GM21528 (cell line): ENCODE results near the gene TYRO3.
"Not testable (repeated sequence)": the region's sequence is repeated elsewhere in the genome, so short reads cannot be mapped to it uniquely, and the experiment has no call there.

ENCODE experiments used
- ATAC-seq: cut with Tn5 transposase; IDR thresholded peaks from one replicate; pipeline ENCODE4 v1.9.1; 2021; ENCODE audit warnings: mild to moderate bottlenecking, moderate library complexity; ENCODE audit not compliant: unreplicated experiment, low FRiP score

TYRO3 gene

GRCh38 chr15:41553731-41554130, 5.3 kb upstream of the TYRO3 start:
- ATAC-seq, result no peak

- ATAC-seq, result no peak
These were observed 4.7 kb upstream of the TYRO3 start for GRCh38 chr15:41554343-41554742.

GRCh38 chr15:41554915-41555314, 4.1 kb upstream of the TYRO3 start:
- ATAC-seq, result no peak

- ATAC-seq, result no peak
These were observed 2.3 kb upstream of the TYRO3 start for GRCh38 chr15:41556677-41557076.

DNA sequence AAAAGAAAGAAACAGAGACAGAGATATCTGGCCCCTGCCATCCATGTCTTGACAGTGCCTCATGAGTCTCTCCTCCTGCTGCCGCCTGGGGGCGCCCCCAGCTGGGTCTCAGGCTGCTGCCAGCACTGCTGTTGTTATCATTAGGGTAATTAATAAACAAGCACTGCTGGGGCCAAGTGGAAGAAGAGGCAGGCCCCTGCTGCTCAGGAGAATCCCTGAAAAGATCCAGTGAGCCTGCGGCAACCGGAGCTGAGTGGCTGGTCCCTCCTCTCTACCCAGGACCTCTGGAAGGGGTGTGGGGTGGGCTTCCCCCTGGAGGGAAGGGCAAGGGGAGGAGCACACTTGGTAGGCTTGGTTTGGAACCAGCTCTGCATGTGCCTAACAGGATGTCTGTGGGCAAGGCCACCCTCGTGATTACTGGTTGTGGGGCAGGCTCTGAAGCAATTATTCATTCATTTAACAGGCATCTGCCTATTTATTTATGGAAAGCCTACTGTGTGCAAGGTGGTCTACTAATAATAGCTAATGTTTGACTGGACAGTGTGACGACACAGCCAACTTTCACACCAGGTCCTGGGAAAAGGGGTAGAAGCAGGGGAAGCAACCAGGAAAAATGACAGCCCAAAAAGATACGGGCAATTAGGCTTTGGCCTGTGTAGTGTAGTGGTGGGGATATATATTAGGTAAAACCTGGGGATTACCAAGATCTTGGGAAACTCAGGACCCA, 1.2 kb upstream of the TYRO3 start:
- no peak for ATAC-seq

DNA sequence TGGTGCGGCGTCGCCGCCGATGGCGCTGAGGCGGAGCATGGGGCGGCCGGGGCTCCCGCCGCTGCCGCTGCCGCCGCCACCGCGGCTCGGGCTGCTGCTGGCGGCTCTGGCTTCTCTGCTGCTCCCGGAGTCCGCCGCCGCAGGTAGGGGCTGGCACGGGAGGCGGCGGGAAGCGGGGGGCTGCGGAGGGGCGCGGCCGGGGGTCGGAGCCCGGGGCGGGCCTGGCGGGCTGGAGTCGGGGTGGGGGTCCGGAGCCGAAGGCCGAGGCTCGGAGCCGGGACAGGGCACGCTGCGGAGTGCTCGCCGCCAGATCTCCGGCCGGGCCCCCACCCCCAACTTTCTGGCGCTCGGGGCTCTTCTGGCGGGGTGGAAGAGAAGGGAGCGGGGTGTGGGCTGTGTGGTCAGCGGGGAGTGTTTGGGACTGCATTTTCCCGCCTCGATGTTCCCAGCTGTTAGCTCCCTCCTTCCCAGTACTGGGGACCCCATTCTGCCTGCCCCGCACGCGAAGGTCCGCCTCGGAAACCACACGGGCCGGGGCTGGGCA, 299 bp downstream of the TYRO3 start:
- ATAC-seq, result no peak

DNA sequence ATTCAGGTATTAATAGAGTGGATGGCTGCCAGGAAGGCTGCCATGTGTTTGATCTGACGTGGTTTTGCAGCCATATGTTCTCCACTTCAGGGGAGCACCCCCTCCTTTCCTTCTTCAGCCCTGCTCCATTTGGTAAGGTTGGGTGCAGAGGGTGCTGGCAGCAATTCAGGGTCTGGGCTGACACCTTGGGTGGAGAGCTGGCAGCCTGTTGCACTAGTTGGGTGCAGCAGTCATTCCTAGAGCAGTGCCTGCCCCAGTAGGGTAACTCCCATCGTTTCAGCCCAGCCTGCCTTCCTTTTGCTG, 1.5 kb downstream of the TYRO3 start:
- ATAC-seq, result no peak

GRCh38 chr15:41561104-41561776, 2.2 kb downstream of the TYRO3 start:
- no peak for ATAC-seq

DNA sequence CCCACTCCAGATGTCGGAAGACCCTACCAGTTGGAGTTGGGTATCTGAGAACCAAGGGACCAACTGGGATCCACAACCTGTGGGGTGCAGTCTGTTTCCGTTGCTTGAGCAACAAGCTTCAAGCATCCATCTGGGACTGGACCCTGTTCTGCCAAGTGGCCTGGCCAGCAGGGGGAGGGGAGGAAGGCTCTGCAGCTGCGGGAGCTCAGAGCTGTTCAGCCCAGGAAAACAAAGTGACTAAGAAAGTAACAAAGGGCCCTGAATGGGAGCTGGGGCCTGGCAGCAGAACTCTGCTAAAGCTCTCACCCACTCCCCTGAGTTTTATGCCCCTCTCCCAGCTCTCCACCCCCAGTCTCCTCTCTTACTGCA, 2.7 kb downstream of the TYRO3 start:
- no peak for ATAC-seq

- no peak for ATAC-seq
These were observed 3.2 kb downstream of the TYRO3 start for GRCh38 chr15:41562244-41562643.

DNA sequence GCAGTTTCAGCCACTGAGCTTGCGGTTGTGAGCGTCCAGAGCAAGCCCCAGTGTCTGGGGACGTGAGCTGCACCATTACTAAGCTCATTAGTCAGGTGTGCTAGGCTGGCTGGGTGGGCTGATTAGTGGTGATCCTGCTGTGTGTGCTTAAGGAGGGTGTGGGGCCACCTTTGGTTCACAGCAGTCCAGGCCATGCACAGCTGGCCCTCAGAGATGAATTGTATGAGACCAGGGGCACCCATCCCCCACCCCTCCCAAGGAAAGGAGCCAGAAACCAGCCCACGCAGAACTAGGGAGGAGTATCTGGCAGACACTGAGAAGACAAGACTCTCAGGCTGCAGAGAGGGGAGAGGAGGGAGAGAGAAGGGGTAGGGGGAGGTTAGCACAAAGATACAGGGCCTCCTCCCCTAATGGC, 3.8 kb downstream of the TYRO3 start:
- ATAC-seq, result no peak

GRCh38 chr15:41564286-41564959, 5.4 kb downstream of the TYRO3 start:
- ATAC-seq, result no peak

DNA sequence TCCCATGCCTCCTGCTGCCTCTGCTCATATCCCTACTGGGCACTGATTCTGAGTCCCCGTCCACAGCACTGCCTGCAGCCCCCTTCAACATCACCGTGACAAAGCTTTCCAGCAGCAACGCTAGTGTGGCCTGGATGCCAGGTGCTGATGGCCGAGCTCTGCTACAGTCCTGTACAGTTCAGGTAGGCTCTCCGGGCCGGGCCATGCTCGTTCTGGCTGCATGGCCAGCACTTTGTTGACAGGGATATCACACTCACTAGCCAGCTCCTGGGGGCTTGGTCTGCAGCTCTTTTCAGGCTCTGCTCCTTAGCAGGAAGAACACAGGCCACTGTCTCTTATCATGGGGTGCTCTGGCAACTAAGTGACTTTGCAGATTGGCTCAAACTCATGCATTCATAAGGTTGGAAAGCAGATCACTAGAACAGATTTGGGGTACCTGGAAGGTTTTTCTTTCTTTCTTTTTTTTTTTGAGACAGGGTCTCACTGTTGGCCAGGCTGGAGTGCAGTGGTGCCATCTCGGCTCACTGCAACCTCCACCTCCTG, 6.0 kb downstream of the TYRO3 start:
- no peak for ATAC-seq

GRCh38 chr15:41565702-41566101, 6.7 kb downstream of the TYRO3 start:
- no peak for ATAC-seq

DNA sequence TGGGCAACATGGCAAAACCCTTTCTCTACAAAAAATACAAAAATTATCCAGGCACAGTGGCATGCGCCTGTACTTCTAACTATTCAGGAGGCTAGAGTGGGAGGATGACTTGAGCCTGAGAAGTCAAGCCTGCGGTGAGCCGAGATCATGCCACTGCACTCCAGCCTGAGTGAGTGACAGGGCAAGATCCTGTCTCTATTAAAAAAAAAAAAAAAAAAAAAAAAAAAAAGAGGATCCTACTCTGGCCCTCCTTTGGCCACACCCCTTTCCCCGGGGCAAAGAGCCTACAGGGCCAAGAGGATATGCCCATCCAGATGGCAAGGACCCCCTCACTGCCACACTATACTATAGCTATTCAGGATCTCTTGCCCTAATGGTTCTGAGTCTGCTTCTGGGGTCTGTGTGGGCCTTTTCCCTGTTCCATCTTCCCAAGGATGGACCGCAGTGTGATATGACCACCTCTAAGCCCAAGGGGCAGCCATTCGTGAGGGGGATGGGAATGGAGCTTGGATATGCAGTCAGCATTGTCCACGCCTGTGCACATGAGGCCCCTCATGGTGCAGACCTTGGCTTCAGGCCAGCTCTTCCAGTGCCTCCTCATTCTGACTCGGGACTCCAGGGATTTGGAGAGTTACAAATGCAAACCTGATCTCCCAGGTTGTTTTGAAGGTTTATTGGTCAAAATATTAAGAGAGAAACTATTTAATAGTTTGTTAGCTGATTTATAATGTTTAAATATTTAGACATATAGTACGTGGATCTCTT, 7.3 kb downstream of the TYRO3 start:
- ATAC-seq, result no peak

DNA sequence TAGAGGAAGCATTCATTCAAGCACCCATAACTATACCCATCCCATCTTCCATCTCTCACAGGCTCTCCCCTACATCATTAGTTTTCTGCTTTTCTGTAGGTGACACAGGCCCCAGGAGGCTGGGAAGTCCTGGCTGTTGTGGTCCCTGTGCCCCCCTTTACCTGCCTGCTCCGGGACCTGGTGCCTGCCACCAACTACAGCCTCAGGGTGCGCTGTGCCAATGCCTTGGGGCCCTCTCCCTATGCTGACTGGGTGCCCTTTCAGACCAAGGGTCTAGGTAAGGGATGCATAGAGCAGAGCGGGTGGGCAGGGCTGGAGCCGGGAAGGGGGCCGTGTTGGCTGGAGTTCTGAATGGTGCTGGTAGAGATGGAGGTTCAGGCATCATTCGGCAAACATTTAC, 8.2 kb downstream of the TYRO3 start:
- ATAC-seq, result no peak

DNA sequence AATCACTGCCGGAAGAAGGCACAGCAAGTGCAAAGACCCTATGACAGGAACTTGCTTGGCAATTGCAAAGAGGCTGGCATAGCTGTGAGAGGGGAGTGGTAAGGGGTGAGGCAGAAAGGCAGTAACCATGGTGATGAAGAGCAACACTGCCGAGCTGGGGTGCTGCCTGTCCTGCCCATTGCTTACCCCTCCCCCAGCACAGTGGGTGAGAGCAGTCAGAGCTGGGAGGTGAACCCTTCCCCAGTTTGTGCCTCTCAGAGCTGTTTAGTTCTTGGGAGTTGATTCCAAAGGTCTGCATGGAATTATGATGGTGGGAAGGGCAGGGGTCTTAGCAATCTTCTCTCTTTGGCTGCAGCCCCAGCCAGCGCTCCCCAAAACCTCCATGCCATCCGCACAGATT, 8.8 kb downstream of the TYRO3 start:
- ATAC-seq, result no peak

GRCh38 chr15:41568350-41569017, 9.5 kb downstream of the TYRO3 start:
- ATAC-seq, result no peak

DNA sequence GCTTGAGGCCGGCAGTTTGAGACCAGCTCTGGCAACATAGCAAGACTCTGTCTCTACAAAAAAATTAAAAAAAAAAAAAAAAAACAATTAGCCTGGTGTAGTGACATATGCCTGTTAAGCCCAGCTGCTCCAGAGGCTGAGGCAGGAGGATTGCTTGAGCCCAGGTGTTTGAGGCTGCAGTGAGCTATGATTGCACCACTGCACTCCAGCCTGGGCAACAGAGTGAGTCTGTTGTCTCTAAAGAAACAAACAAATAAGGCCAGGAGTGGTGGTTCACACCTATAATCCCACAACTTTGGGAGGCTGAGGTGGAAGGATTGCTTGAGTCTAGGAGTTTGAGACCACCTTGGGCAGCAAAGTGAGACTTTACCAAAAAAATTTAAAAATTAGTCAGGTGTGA, 10.2 kb downstream of the TYRO3 start:
- ATAC-seq, result not testable (repeated sequence)

DNA sequence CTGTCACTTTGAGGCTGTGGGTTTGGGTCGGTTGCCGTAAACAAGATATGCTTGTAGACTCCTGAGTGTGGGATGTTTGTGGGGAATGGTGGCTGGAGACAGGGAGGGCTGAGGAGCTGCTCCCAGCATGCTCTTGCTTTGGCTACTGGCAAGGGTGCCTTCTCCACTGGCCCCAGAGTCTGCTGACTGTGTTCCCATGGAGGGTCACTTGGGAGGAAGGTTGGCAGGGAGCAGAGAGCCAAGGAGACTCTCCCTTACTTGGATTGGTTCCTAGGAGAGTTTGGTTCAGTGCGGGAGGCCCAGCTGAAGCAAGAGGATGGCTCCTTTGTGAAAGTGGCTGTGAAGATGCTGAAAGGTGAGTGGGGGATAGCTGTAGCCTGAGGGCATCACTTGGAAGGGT, 11.8 kb downstream of the TYRO3 start:
- no peak for ATAC-seq
